ENCODE data around the gene PTPRT. TPM values are rescaled to one million over a fixed set of nuclear protein-coding genes. Genes with fewer than 3 reads are reported as not detected.

The PTPRT gene
- total RNA-seq, result not detected in 2 replicates

DNA sequence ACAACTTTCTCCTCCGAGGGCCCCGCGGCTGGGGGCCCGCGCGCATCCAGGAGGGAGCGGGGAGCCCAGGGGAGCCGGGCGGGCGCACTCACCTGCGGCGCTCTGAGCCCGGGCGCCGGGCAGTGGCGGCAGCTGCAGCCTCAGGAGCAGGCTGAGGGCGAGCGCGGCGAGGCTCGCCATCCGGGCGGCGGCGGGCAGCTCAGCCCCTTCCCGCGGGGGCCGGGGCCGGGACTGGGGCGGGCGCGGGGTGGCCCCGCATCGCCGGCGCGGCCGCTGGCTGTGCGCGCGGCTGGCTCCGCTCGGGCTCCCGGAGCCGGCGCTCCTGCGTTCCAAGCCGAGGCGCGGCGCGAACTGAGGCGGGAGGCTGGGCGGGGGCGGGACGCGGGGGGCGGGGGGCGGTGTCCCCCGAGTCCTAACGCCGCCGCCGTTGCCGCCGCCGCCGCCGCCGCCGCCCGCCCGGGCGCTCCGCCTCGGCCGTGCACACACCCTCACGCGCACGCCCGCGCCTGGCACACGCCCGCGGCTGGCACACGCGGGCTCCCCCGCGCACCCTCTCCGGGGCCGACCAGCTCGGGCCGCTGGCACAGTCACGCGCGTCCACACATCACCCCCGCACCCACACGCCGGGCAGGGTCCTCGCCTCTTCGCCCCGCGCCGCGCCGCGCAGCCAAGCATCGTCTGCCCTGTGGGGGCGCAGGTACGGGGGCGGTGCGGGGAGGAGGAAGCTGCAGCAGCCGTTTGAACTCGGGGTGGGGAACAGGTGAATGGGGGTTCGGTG is at the start of gene PTPRT:
Gene PTPRT, minus strand, starts transcription at position 353 of the 778 bp plus-strand sequence. Its CDS starts 173 bp downstream, at position 180.
- no peak for DNase-seq (ENCODE audit: low read depth)
- no peak within 1 kb of the TSS for H3K4me3 ChIP-seq (ENCODE audit: low read depth, low read length)
- TF ChIP-seq, protein P1, sequence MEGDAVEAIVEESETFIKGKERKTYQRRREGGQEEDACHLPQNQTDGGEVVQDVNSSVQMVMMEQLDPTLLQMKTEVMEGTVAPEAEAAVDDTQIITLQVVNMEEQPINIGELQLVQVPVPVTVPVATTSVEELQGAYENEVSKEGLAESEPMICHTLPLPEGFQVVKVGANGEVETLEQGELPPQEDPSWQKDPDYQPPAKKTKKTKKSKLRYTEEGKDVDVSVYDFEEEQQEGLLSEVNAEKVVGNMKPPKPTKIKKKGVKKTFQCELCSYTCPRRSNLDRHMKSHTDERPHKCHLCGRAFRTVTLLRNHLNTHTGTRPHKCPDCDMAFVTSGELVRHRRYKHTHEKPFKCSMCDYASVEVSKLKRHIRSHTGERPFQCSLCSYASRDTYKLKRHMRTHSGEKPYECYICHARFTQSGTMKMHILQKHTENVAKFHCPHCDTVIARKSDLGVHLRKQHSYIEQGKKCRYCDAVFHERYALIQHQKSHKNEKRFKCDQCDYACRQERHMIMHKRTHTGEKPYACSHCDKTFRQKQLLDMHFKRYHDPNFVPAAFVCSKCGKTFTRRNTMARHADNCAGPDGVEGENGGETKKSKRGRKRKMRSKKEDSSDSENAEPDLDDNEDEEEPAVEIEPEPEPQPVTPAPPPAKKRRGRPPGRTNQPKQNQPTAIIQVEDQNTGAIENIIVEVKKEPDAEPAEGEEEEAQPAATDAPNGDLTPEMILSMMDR (IDR thresholded peaks at IDR 0.05; ENCODE audit: insufficient read depth, low read depth, low read length), result no peak

DNA sequence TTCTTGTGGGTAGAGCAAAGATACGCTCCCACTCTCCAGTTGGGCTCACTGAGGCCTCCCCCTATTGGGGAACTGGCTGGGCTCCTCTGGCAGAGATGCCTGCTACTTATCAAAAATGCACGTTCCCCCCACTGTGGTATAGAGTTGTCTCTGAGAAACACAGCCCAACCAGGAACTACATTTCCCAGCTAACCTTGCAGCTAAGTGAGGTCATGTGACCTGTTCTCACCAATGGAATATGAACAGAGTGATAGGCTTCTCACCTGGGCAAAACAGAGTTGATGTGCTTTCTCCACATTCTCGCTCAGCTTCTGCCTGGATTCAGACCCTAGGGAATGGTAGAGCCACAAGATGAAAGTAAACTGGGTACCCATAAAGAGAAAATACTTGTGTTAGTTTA is 49.1 kb upstream of the PTPRT start:
- no peak overlapping the region for H3K4me3 ChIP-seq (ENCODE audit: low read depth, low read length)
- DNase-seq (ENCODE audit: low read depth), result no peak
- TF ChIP-seq, protein P1 (IDR thresholded peaks at IDR 0.05; ENCODE audit: insufficient read depth, low read depth, low read length), result no peak

DNA sequence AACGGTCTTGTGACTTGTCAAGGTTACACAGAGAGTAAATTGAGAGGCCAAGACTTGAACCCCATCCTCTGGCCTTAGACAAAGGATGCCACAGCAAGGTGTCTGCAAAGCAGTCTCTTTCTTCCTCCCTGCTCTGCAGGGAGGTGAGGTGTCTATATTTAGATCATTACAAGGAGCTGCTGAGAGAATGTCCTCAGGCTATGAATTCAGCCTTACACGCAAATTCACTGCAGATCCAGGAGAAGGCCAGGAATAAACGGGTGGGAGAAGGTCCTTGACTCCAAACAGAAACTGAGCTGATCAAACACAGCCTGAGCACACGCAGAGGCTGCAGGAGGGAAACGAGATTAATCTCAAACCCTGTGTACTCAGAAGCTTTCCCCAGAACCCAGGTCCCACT is 48.6 kb upstream of the PTPRT start:
- no peak for DNase-seq (ENCODE audit: low read depth)
- TF ChIP-seq, protein P1 (IDR thresholded peaks at IDR 0.05; ENCODE audit: insufficient read depth, low read depth, low read length), result no peak
- no peak overlapping the region for H3K4me3 ChIP-seq (ENCODE audit: low read depth, low read length)

DNA sequence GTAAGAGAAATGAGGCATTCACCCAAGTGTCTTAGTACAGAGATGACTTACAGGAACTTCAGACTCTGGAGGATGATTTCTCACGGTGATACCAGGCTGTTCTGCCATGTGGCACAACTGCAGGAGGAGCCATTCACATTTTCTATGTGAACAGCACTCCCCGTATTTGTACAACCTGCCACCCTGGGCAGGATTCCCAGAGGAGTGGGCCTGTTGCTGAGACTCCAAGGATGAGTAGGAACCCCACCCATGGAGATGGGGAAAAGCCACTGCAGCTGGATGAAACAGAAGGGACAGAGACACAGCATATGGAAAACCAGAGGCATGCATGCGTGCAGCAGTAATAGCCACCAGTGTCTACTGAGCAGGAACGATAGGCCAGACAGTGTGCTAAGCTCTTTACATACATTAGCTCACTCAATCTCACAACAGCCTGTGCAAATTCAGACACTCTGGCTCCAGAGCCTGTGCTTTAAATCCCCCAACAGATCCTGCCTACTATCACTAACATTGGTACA is 48.0 kb upstream of the PTPRT start:
- no peak for DNase-seq (ENCODE audit: low read depth)
- TF ChIP-seq, protein P1 (IDR thresholded peaks at IDR 0.05; ENCODE audit: insufficient read depth, low read depth, low read length), result no peak
- no peak overlapping the region for H3K4me3 ChIP-seq (ENCODE audit: low read depth, low read length)

DNA sequence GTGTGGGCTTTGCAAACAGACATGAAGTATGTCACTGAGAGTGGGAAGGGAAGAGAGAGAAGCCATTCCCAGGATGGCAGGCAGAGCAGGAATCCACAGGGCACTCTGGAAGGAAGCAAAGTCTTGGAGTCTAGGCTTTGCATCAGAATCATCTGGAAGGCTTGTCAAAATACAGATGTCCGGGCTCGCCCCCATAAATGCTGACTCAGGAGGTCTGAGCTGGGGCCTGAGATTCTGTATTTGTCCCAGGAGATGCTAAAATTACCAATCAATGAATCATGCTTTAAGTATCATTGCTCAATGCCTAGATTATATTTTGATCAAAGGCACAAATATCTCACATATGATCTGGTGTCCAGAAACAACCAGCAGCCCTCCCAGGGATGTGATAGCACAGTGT is 46.3 kb upstream of the PTPRT start:
- no peak for DNase-seq (ENCODE audit: low read depth)
- H3K4me3 ChIP-seq (ENCODE audit: low read depth, low read length), result no peak overlapping the region
- TF ChIP-seq, protein P1 (IDR thresholded peaks at IDR 0.05; ENCODE audit: insufficient read depth, low read depth, low read length), result no peak

DNA sequence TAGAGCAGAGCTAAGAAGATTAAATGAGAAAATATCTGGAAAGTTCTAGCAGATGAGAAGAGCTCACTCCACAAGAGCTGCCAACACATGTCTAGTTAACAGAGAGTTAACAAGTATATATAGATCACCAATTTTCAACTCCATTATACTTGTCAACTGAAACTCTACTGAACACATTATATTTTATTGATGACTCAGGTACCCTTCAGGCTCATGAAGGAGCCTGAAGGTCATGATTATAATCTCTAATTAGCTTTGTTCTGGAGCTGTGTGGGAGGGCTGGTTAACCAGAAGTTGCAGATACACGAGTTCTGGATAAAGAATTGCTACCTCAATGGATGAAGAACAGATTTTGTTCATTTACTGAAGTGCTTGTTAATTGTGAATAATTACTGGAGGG is 42.1 kb upstream of the PTPRT start:
- TF ChIP-seq, protein P1 (IDR thresholded peaks at IDR 0.05; ENCODE audit: insufficient read depth, low read depth, low read length), result no peak
- no peak overlapping the region for H3K4me3 ChIP-seq (ENCODE audit: low read depth, low read length)

More for the DNA sequence above, 42.1 kb upstream of the PTPRT start:
- no peak for DNase-seq (ENCODE audit: low read depth)
